GM18526 (cell line): ENCODE measurements around the gene UBQLNL.

ENCODE experiments used
- POLR2A ChIP-seq: IDR thresholded peaks from 3 replicates; pipeline ENCODE4 v1.6.1; 2011; ENCODE audit not compliant: insufficient read length; ENCODE audit errors: extremely low read depth

The UBQLNL gene

GRCh38 chr11:5527716-5528115 lies 11.2 kb upstream of the UBQLNL start:
- no peak for TF ChIP-seq POLR2A

- no peak for TF ChIP-seq POLR2A
Observed at GRCh38 chr11:5524756-5525155, 8.3 kb upstream of the UBQLNL start.

- no peak for TF ChIP-seq POLR2A
Observed at GRCh38 chr11:5522308-5522707, 5.8 kb upstream of the UBQLNL start.

- TF ChIP-seq POLR2A: no peak
Observed at GRCh38 chr11:5521540-5521939, 5.0 kb upstream of the UBQLNL start.

GRCh38 chr11:5514841-5515240 lies 1.7 kb downstream of the UBQLNL start:
- TF ChIP-seq POLR2A: no peak

- TF ChIP-seq POLR2A: no peak
Observed at GRCh38 chr11:5509803-5510202, 6.7 kb downstream of the UBQLNL start, which contains the start of gene UBQLN3. TSS of gene UBQLN3 (minus strand) at chr11:5509957. CDS start at chr11:5509558, 399 bp downstream.

- TF ChIP-seq POLR2A: no peak
Observed at GRCh38 chr11:5508605-5509004, 7.9 kb downstream of the UBQLNL start.

GRCh38 chr11:5507933-5508305 lies 8.6 kb downstream of the UBQLNL start:
- TF ChIP-seq POLR2A: no peak

- TF ChIP-seq POLR2A: no peak
Observed at GRCh38 chr11:5507177-5507932, 9.1 kb downstream of the UBQLNL start.

- TF ChIP-seq POLR2A: no peak
Observed at GRCh38 chr11:5505363-5506048, 11.0 kb downstream of the UBQLNL start.

GRCh38 chr11:5504403-5504921 lies 12.0 kb downstream of the UBQLNL start:
- no peak for TF ChIP-seq POLR2A

- no peak for TF ChIP-seq POLR2A
Observed at GRCh38 chr11:5500393-5500801, 16.1 kb downstream of the UBQLNL start.

GRCh38 chr11:5499671-5500070 lies 16.8 kb downstream of the UBQLNL start:
- TF ChIP-seq POLR2A: no peak

GRCh38 chr11:5489576-5490357 lies 26.7 kb downstream of the UBQLNL start:
- TF ChIP-seq POLR2A: no peak

- TF ChIP-seq POLR2A: no peak
Observed at GRCh38 chr11:5488798-5489399, 27.6 kb downstream of the UBQLNL start.
